GM18499 (cell line): Measurements from ENCODE around the gene COX11.

Experiments
- ATAC-seq: cut with Tn5 transposase; IDR thresholded peaks from one replicate; pipeline ENCODE4 v1.9.1; 2021; ENCODE audit warnings: moderate number of reproducible peaks; ENCODE audit not compliant: insufficient read depth, unreplicated experiment

The COX11 gene

GRCh38 chr17:54969658-54970572 is 1.5 kb upstream of the COX11 start:
- no peak for ATAC-seq

- peak; percentile 9 for ATAC-seq
Observed at GRCh38 chr17:54968988-54969332, 506 bp upstream of the COX11 start.

- peak; percentile 33 for ATAC-seq
Observed at GRCh38 chr17:54967621-54968261, 713 bp downstream of the COX11 start.

- no peak for ATAC-seq
Observed at GRCh38 chr17:54956791-54957190, 11.7 kb downstream of the COX11 start.

GRCh38 chr17:54951286-54951685 is 17.2 kb downstream of the COX11 start:
- no peak for ATAC-seq

GRCh38 chr17:54950116-54950515 is 18.3 kb downstream of the COX11 start:
- no peak for ATAC-seq

GRCh38 chr17:54948380-54948779 is 20.1 kb downstream of the COX11 start:
- ATAC-seq, result no peak

- ATAC-seq, result no peak
Observed at GRCh38 chr17:54947396-54947795, 21.1 kb downstream of the COX11 start.

GRCh38 chr17:54945671-54946070 is 22.8 kb downstream of the COX11 start:
- no peak for ATAC-seq

GRCh38 chr17:54945231-54945630 is 23.2 kb downstream of the COX11 start:
- no peak for ATAC-seq

- ATAC-seq, result no peak
Observed at GRCh38 chr17:54944796-54945195, 23.7 kb downstream of the COX11 start.

GRCh38 chr17:54941285-54941684 is 27.2 kb downstream of the COX11 start:
- no peak for ATAC-seq

GRCh38 chr17:54937426-54937825 is 31.0 kb downstream of the COX11 start:
- ATAC-seq, result no peak

GRCh38 chr17:54937018-54937417 is 31.4 kb downstream of the COX11 start:
- ATAC-seq, result no peak

- ATAC-seq, result no peak
Observed at GRCh38 chr17:54935471-54935870, 33.0 kb downstream of the COX11 start.

GRCh38 chr17:54933921-54934320 is 34.5 kb downstream of the COX11 start:
- ATAC-seq, result no peak

- no peak for ATAC-seq
Observed at GRCh38 chr17:54932711-54933110, 35.7 kb downstream of the COX11 start.

- no peak for ATAC-seq
Observed at GRCh38 chr17:54927525-54927924, 40.9 kb downstream of the COX11 start.

- no peak for ATAC-seq
Observed at GRCh38 chr17:54924405-54924804, 44.0 kb downstream of the COX11 start.

- no peak for ATAC-seq
Observed at GRCh38 chr17:54920819-54921218, 47.6 kb downstream of the COX11 start.

GRCh38 chr17:54919425-54919824 is 49.0 kb downstream of the COX11 start:
- no peak for ATAC-seq

- ATAC-seq, result no peak
Observed at GRCh38 chr17:54916721-54917120, 51.7 kb downstream of the COX11 start.
